Right cardiac atrium (tissue), 5 donors: ENCODE data around the gene CCDC117. TPM values are rescaled to one million over a fixed set of nuclear protein-coding genes. Genes with fewer than 3 reads are reported as not detected.
"Not testable (repeated sequence)": the region's sequence is repeated elsewhere in the genome, so short reads cannot be mapped to it uniquely, and the experiment has no call there.

Experiments used
- ATAC-seq, 2 donors: fragments of 200-7000 bp; cut with Tn5 transposase; one replicate each; pipeline versions ENCODE4 v1.8.0 to v1.9.1; 2020; ENCODE audit warnings: moderate library complexity in 2 of 2, mild to moderate bottlenecking in 1 of 2
- DNase-seq, 3 donors: peaks; one replicate each; pipeline ENCODE4 v3.0.0-alpha.2; 2020
- H3K27ac ChIP-seq: one replicate; pipeline ENCODE4 v1.5.1; 2013; ENCODE audit warnings: mild to moderate bottlenecking, low read length, control low read depth, moderate library complexity
- H3K27me3 ChIP-seq: one replicate; pipeline ENCODE4 v1.6.1; 2013; ENCODE audit not compliant: control insufficient read depth, insufficient read depth
- H3K4me1 ChIP-seq: one replicate; pipeline ENCODE4 v1.6.1; 2013; ENCODE audit warnings: low read length; ENCODE audit not compliant: control insufficient read depth, insufficient read depth
- H3K4me3 ChIP-seq: one replicate; pipeline ENCODE4 v1.5.1; 2013; ENCODE audit warnings: low read length, control low read depth
- H3K9me3 ChIP-seq: one replicate; pipeline ENCODE4 v1.6.1; 2013; ENCODE audit warnings: low read length; ENCODE audit not compliant: control insufficient read depth
- WGBS: extraction: QIAGEN DNeasy Blood & Tissue Kit; methylation state at CpG from one replicate; pipeline ENCODE4 v1.1.7; 2013; 5-methylcytosine and 5-hydroxymethylcytosine counted together
- intact Hi-C, 4 donors: fragments of 100-400 bp; cut with DNase I; formaldehyde crosslinking; loops; one replicate each; pipeline versions ENCODE4 v1.11.0 to v1.14.0; 2022 to 2023
- polyA plus RNA-seq: library from polyadenylated mRNA; stranded (reverse); fragments of 200-250 nt; gene quantifications from one replicate; pipeline ENCODE4 v1.2.3, GENCODE V29; 2013
- total RNA-seq, 4 donors: library from RNA; stranded (reverse); fragmentation: NEBNext Ultra II Directional; extraction: Animal tissue kit (Norgen Biotek cat#: 25700); gene quantifications; one replicate each; pipeline ENCODE4 v1.2.1, GENCODE V29; 2021
- donor health status: healthy with polysubstance abuse.
- donor health status: DM: no; HTN: yes; CAD: no.
- donor health status: DM: no; HTN: no; CAD: no.
- donor health status: DM: no; HTN: yes; CAD: no; lungs with severe emphysema.
- donor health status: DM: yes; HTN: yes; CAD: no.

The CCDC117 gene
- total and polyA plus RNA-seq, 5 donors = 6.6 to 14.0 (median 13.3) TPM

DNA sequence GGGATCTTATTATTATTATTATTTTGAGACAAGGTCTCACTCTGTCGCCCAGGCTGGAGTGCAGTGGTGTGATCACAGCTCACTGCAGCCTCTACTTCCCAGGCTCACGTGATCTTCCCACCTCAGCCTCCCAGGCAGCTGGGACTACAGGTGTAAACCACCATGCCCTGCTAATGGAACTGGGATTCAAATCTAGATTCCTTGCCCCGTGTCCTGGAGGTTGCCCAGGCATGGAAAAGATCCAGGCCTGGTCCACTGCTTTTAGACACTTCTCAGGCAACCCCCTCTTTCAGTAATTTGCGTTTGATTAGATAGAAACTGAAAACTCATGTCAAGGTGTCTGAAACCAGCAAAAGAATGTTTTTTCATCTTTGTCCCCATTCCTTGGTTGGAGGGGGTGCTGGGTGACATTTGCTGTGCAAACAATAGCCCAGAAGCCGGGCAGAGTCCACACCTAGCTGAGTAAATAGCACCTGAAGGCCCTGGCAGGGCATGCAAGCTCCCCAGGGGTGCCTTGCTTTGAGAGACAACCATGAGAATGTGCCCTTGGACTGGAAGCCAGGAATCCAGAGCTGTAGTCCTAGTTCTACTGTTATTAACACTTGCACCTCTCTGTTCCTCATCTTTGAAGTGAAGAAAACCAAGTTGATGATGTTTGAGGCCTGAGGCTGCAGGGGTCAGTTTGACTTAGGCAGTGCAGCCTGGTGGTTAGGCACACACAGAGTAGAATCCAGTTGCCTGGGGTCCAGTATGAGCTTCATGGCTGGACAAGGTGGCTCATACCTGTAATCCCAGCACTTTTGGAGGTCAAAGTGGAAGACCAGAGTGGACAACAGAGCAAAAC, 47.0 kb downstream of the CCDC117 start:
- H3K4me1 ChIP-seq = peaks cover 6% of the 10 kb centered on the region
- H3K27me3 ChIP-seq = no peaks in the 10 kb centered on the region
- DNase-seq (no peak), ATAC-seq (no peak)
- H3K4me3 ChIP-seq = no peak overlapping the region
- intact Hi-C loops = loop anchor here in 1 of 4 donors (10.0 kb wide), 1 partner anchor 215 kb away; no protein-coding TSS in a partner anchor
- WGBS = 88% methylated on average over 5 of the region's 5 CpGs
- H3K27ac ChIP-seq = no peak overlapping the region
- no peaks in the 10 kb centered on the region for H3K9me3 ChIP-seq

DNA sequence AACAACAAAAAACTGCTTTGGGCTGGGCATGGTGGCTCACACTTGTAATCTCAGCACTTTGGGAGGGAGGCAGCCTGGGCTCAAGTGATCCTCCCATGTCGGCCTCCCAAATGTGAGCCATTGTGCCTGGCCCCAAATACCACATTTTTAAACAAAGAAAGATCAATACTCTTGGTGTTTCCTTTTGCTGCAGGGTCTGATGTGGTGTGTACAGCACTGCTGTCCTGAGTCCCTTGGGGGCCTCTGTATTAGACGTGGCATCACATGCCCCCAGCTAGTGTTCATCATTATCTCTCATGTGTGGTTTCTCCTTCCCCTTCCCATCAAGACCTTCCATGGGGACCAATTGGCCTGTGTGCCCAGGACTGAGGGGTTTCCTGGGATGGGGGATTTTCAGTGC, 48.4 kb downstream of the CCDC117 start:
- Histone ChIP-seq H3K9me3 (no peaks in the 10 kb centered on the region), H3K27me3 (no peaks in the 10 kb centered on the region), H3K4me3 (no peak overlapping the region), H3K27ac (no peak overlapping the region), H3K4me1 (peaks cover 6% of the 10 kb centered on the region)
- intact Hi-C loops = loop anchor here in 1 of 4 donors (10.0 kb wide), 1 partner anchor 216 kb away; no protein-coding TSS in a partner anchor
- 84% methylated on average over 2 of the region's 2 CpGs for WGBS
- ATAC-seq = no peak
- no peak for DNase-seq

DNA sequence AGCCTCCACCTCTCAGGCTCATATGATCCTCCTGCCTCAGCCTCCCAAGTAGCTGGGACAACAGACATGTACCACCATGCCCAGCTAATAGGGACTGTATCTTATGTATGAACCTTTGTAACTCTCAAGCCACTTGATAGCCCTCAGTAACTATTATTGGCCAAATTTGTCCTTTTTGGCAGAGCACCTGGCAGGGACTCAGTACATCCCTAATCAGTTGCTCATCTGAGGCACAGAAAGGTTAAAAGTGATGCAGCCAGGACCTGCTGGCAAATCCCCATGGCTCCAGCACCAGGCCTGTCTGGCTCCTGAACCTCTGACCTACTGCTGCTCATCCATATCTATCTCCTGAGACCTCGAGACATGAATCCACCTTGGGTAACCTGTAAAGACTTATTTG, 49.0 kb downstream of the CCDC117 start:
- H3K9me3 ChIP-seq = no peaks in the 10 kb centered on the region
- WGBS = 96% methylated on average over 1 of the region's 1 CpG
- no peak for DNase-seq
- H3K27me3 ChIP-seq = no peaks in the 10 kb centered on the region
- H3K4me3 ChIP-seq = no peak overlapping the region
- no peak for ATAC-seq
- H3K4me1 ChIP-seq = peaks cover 6% of the 10 kb centered on the region
- intact Hi-C loops = loop anchor here in 1 of 4 donors (10.0 kb wide), 1 partner anchor 217 kb away; no protein-coding TSS in a partner anchor
- no peak overlapping the region for H3K27ac ChIP-seq

DNA sequence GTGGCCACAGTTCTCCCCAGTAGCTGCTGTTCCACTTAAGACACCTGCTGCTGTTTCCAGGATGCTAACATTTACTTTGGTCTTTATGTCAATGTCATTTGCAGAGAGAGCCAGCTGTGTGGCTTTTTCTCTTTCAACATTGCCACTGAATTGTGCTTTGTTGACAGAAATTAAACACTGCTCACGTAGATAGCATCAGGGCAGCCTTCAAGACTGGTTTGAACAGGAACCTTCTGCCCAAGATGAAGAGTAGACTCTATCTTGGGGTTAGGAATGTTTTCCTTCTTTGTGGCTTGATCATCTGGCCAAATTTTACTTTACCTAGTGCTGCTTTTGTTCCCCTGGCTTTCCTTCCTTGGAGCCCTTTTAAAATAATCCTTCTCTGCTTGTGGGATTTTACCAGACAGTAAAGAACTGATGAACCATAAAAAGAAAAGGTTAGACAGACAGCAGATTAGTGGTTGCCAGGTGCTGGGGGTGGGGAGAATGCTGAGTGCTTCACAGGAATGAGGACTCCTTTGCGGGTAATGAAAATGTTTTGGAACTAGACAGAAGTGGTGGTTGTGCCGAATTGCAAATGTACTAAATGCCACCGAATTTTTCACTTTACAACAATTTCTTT, 50.5 kb downstream of the CCDC117 start:
- no peak overlapping the region for H3K27ac ChIP-seq
- H3K9me3 ChIP-seq = no peaks in the 10 kb centered on the region
- no peak for DNase-seq
- ATAC-seq = no peak
- intact Hi-C loops = loop anchor here in 1 of 4 donors (10.0 kb wide), 1 partner anchor 218 kb away; no protein-coding TSS in a partner anchor
- 89% methylated on average over 4 of the region's 4 CpGs for WGBS
- H3K4me1 ChIP-seq = peaks cover 6% of the 10 kb centered on the region
- no peak overlapping the region for H3K4me3 ChIP-seq
- no peaks in the 10 kb centered on the region for H3K27me3 ChIP-seq

DNA sequence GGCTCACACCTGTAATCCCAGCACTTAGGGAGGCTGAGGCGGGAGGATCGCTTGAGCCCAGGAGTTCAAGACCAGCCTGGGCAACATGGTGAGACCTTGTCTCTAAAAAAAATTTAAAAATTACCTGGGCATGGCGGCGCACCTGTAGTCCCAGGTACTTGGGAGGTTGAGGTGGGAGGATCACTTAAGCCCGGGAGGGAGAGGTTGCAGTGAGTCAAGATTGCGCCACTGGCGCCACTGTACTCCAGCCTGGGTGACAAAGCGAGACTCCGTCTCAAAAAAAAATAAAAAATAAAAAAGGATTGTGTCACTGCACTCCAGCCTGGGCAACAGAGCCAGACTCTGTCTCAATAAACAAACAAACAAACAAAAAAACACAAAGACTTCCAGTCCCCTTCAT, 52.0 kb downstream of the CCDC117 start:
- 96% methylated on average over 9 of the region's 9 CpGs for WGBS
- H3K27ac ChIP-seq, H3K9me3 ChIP-seq, H3K4me3 ChIP-seq, DNase-seq, H3K4me1 ChIP-seq, ATAC-seq, H3K27me3 ChIP-seq: not testable (repeated sequence)
- intact Hi-C loops = loop anchor here in 1 of 4 donors (10.0 kb wide), 1 partner anchor 220 kb away; no protein-coding TSS in a partner anchor

DNA sequence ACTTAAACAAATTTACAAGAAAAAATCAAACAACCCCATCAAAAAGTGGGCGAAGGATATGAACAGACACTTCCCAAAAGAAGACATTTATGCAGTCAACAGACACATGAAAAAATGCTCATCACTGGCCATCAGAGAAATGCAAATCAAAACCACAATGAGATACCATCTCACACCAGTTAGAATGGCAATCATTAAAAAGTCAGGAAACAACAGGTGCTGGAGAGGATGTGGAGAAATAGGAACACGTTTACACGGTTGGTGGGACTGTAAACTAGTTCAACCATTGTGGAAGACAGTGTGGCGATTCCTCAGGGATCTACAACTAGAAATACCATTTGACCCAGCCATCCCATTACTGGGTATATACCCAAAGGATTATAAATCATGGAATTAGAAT, 53.9 kb downstream of the CCDC117 start:
- not testable (repeated sequence) for H3K27ac ChIP-seq, H3K4me1 ChIP-seq, H3K27me3 ChIP-seq, ATAC-seq, H3K4me3 ChIP-seq, H3K9me3 ChIP-seq, DNase-seq
- intact Hi-C loops = loop anchor here in 3 of 4 donors (5.0 to 10.0 kb wide), 2 partner anchors 222 to 224 kb away; no protein-coding TSS in a partner anchor
- 70% methylated on average over 4 of the region's 4 CpGs for WGBS

DNA sequence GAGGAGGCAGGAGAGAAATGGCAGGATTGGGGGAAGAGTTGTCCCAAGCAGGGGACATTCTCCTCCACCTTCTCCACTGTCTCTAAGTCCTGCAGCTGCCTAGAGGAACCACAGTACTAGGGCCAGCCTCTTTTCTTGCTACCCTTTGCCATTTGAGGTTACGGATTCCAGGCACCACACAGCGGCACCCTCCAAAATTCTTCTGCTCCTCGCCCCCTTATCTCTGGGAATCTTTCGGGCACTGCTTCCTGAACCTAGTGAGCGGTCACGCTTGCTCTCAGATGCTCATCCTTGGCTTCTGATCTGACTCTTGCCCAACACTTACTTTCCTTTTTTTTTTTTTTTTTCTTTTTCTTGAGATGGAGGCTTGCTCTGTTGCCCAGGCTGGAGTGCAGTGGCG, 54.4 kb downstream of the CCDC117 start:
- Histone ChIP-seq H3K27me3 (no peaks in the 10 kb centered on the region), H3K4me3 (no peak overlapping the region), H3K9me3 (no peaks in the 10 kb centered on the region), H3K4me1 (no peaks in the 10 kb centered on the region), H3K27ac (no peak overlapping the region)
- no peak for ATAC-seq
- WGBS = 93% methylated on average over 7 of the region's 7 CpGs
- no peak for DNase-seq
- intact Hi-C loops = loop anchor here in 3 of 4 donors (5.0 to 10.0 kb wide), 2 partner anchors 222 to 225 kb away; no protein-coding TSS in a partner anchor

DNA sequence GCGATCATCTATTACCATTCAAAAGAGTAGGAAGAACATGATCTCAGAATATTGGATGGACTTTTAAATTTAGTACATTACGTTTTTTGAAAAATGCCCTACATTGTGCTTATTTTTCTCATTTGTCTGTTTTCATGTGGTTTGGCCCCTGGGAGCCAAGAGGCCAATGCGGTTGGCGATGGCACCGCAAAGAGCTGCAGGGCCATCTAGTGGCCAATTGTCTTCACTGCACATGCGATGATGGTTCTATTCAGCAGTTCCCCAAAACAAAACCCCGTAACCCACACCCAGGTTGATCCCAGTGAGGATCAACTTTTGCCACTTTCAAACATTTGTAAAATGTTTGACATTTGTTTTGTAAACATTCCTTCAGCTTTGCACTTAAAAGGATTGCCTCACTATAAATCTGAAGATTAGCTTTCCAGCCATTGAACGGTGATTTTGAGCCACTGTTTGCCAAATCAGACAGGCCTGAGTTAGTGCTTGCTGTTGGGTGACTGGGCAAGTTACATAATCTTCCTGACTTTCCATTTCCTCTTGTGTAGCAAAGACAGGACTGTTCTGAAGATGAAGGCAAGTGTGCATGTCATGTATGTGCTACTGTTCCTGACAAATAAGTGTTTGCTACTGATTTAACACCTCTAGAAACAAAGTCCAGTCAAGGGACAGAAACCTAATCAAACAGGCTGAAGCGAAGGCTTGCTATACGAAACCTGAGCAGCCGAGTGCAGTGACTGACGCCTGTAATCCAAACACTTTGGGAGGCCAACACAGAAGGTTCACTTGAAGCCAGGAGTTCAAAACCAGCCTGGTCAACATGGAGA, 57.1 kb downstream of the CCDC117 start:
- DNase-seq (peak; percentile 70 to 89 (median 87)), ATAC-seq (peak; percentile 88 to 89)
- Histone ChIP-seq H3K9me3 (no peaks in the 10 kb centered on the region), H3K4me3 (no peak overlapping the region), H3K4me1 (no peaks in the 10 kb centered on the region), H3K27ac (no peak overlapping the region), H3K27me3 (no peaks in the 10 kb centered on the region)
- WGBS = 44% methylated on average over 12 of the region's 12 CpGs
- intact Hi-C loops = loop anchor here (5.0 to 10.0 kb wide), 3 partner anchors 225 to 775 kb away; no protein-coding TSS in a partner anchor

DNA sequence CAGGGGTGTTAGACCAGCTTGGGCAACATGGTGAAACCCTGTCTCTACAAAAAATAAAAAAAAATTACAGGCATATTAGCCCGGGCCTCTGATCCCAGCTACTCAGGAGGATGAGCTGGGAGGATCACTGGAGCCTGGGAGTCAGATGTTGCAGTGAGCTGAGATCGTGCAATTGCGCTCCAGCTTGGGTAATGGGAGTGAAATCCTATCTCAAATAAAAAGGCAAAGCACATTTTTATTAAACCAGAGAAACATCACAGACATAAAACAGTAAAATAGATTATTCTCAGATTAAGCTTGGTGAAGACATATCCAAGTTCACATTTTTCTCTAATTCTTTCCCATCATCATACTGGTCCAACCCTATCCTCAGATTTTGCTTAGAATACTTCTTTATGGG, 57.9 kb downstream of the CCDC117 start:
- WGBS = 91% methylated on average over 3 of the region's 3 CpGs
- intact Hi-C loops = loop anchor here in 2 of 4 donors (5.0 to 10.0 kb wide), 2 partner anchors 228 to 776 kb away; no protein-coding TSS in a partner anchor

More for the DNA sequence above, 57.9 kb downstream of the CCDC117 start:
- Histone ChIP-seq H3K27ac (no peak overlapping the region), H3K9me3 (no peaks in the 10 kb centered on the region), H3K27me3 (no peaks in the 10 kb centered on the region), H3K4me1 (no peaks in the 10 kb centered on the region), H3K4me3 (no peak overlapping the region)
- DNase-seq (no peak), ATAC-seq (no peak)
